ENCODE data around the gene TENT4A. TPM values are rescaled to one million over a fixed set of nuclear protein-coding genes. Genes with fewer than 3 reads are reported as not detected.

Gene TENT4A
- 20.3 to 22.6 TPM (median 21.4 TPM) in 5 replicates for total RNA-seq (2022; extraction: Qiagen RNA extraction)

DNA sequence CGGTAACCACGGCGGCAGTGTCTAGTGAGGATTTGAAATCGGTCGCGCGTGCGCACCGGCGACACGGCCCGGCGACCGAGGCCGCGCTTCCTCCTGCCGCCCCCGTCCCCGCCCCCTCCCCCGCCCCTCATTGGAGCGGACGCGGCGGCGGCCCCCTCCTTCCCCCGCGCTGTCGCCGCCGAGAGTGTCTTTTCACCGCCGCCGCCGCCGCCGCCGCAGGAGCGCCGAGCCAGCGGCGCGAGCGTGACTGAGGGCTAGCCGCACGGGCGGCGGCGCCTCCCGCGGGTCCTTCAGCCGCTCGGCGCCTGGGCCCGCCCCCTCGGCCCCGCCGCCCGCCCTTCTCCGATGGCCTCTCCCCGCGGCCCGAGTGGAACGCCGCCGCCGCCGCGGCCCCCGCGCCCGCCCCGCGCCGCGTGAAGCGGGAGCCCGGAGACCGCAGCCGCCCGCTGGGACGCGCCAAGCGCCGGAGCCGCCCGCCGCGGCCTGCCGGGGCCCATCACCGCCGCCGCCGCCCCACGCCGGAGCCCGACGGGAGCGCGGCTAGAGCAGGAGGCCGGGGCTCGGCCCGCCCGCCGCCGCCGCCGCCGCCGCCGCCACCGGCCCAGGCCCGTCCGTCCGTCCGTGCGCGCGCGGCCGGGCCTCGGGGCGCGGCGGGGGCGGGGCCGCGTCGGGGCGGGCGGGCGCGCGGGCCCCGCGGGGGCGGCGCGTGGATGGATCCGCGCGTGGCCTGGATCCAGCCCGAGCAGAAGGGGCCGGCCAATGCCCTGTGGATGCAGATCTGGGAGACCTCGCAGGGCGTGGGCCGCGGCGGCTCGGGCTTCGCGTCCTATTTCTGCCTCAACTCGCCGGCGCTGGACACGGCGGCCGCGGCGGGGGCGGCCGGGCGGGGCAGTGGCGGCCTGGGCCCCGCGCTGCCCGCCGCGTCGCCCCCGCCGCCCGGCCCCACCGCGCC, at the start of gene TENT4A:
Gene TENT4A, plus strand, starts transcription at position 159 of the 952 bp plus-strand sequence. Its CDS starts 552 bp downstream, at position 711.

Other genes with a start within 250 kb of the TENT4A start
- gene NSUN2, start 80.4 kb upstream of the TENT4A start, total RNA-seq (2022; extraction: Qiagen RNA extraction): 86.1 to 101 TPM (median 89.7 TPM) in 5 replicates
- gene SRD5A1, start 80.0 kb upstream of the TENT4A start, total RNA-seq (2022; extraction: Qiagen RNA extraction): 17.7 to 33.2 TPM (median 31.4 TPM) in 5 replicates

All from A549 treated with AZD2906 at 1 μM for 4 hours (cell line).